OCI-LY7 (cell line): ENCODE data around the gene FAM204A. TPM values are rescaled to one million over a fixed set of nuclear protein-coding genes. Genes with fewer than 3 reads are reported as not detected.

Source experiments
- BruUV-seq: library from RNA; stranded (reverse); fragments of 400-500 nt; replicated peaks from 2 replicates; lab custom pipeline; 2021; lab: Mats Ljungman, UMichigan
- CTCF ChIA-PET: fragments of 300-600 bp; sonication (Branson Sonifier 250); formaldehyde crosslinking; loops from one replicate; lab custom pipeline; 2022; ENCODE audit warnings: antibody characterized with exemption; ENCODE audit not compliant: unreplicated experiment; lab: Charles Lee
- POLR2A ChIA-PET: fragments of 300-600 bp; sonication (Branson Sonifier 250); formaldehyde crosslinking; loops from one replicate; lab custom pipeline; 2022; ENCODE audit warnings: antibody characterized with exemption; lab: Charles Lee
- DNase-seq: peaks from one replicate; pipeline ENCODE4 v3.0.0-alpha.2; 2015; ENCODE audit warnings: low spot score
- H2AFZ ChIP-seq: fragments of 200-600 bp; sonication (generic), shearing (Covaris generic); 2 replicates; pipeline ENCODE4 v1.6.1; 2014; ENCODE audit warnings: mild to moderate bottlenecking, antibody characterized with exemption, low read length, moderate library complexity
- H3K27ac ChIP-seq: fragments of 200-600 bp; sonication (generic); 2 replicates; pipeline ENCODE4 v1.5.1; 2014; ENCODE audit warnings: mixed run types, low read depth, mild to moderate bottlenecking, moderate library complexity, low read length, inconsistent platforms; ENCODE audit not compliant: poor library complexity, severe bottlenecking
- H3K36me3 ChIP-seq: fragments of 200-600 bp; sonication (generic); 2 replicates; pipeline ENCODE4 v1.6.1; 2014; ENCODE audit warnings: mild to moderate bottlenecking, antibody characterized with exemption, low read length, moderate library complexity, mixed read lengths; ENCODE audit not compliant: insufficient read depth
- H3K4me1 ChIP-seq: fragments of 200-600 bp; sonication (generic); 2 replicates; pipeline ENCODE4 v1.5.1; 2014; ENCODE audit warnings: mild to moderate bottlenecking, low read length; ENCODE audit not compliant: insufficient read depth, poor library complexity, severe bottlenecking
- H3K4me2 ChIP-seq: fragments of 200-600 bp; sonication (generic); 2 replicates; pipeline ENCODE4 v1.6.1; 2014; ENCODE audit warnings: mild to moderate bottlenecking, low read length
- H3K4me3 ChIP-seq: fragments of 200-600 bp; sonication (generic); 2 replicates; pipeline ENCODE4 v1.5.1; 2014; ENCODE audit warnings: mild to moderate bottlenecking, low read depth, low read length; ENCODE audit not compliant: poor library complexity, severe bottlenecking
- H3K79me2 ChIP-seq: fragments of 200-600 bp; sonication (generic); 2 replicates; pipeline ENCODE4 v1.6.1; 2016; ENCODE audit warnings: low read depth, mild to moderate bottlenecking, low read length, moderate library complexity, mixed read lengths; ENCODE audit not compliant: insufficient read depth
- H3K9me2 ChIP-seq: fragments of 200-600 bp; sonication (generic); 2 replicates; pipeline ENCODE4 v1.6.1; 2016; ENCODE audit warnings: mild to moderate bottlenecking, low read length, mixed read lengths; ENCODE audit not compliant: insufficient read depth
- H3K9me3 ChIP-seq: fragments of 200-600 bp; sonication (generic); 2 replicates; pipeline ENCODE4 v1.6.1; 2014; ENCODE audit warnings: mild to moderate bottlenecking, mixed run types, low read length, mixed read lengths
- H4K20me1 ChIP-seq: fragments of 200-600 bp; sonication (generic); 2 replicates; pipeline ENCODE4 v1.6.1; 2014; ENCODE audit warnings: mild to moderate bottlenecking, antibody characterized with exemption, low read length, moderate library complexity, mixed read lengths; ENCODE audit not compliant: insufficient read depth
- EZH2phosphoT487 ChIP-seq: fragments of 200-600 bp; sonication (generic); IDR thresholded peaks from 2 replicates; pipeline ENCODE4 v1.6.1; 2018; ENCODE audit warnings: low read depth, borderline replicate concordance, mild to moderate bottlenecking, mixed run types, antibody characterized with exemption, low read length, moderate library complexity, mixed read lengths
- intact Hi-C: fragments of 100-400 bp; cut with micrococcal nuclease; formaldehyde crosslinking; loops from one replicate; pipeline ENCODE4 v1.10.0; 2022; ENCODE audit not compliant: unreplicated experiment
- total RNA-seq, 2 experiments: library from RNA; depleted of rRNA in 1 of 2; stranded (reverse); fragments of >200 nt in 1 of 2; shearing (Covaris generic) in 1 of 2; gene quantifications; 2 replicates each; pipeline ENCODE4 v1.2.3, GENCODE V29; 2014 to 2022
- TF ChIP-seq, protein P1 (sequence below): fragments of 200-600 bp; sonication (generic); conservative IDR thresholded peaks from 2 replicates; pipeline ENCODE4 v1.5.1; 2014; ENCODE audit warnings: mild to moderate bottlenecking, antibody characterized with exemption, low read length, moderate library complexity, mixed read lengths

Gene FAM204A
- total RNA-seq, 2 experiments from 2014 or later: 32.4 to 44.9 TPM

DNA sequence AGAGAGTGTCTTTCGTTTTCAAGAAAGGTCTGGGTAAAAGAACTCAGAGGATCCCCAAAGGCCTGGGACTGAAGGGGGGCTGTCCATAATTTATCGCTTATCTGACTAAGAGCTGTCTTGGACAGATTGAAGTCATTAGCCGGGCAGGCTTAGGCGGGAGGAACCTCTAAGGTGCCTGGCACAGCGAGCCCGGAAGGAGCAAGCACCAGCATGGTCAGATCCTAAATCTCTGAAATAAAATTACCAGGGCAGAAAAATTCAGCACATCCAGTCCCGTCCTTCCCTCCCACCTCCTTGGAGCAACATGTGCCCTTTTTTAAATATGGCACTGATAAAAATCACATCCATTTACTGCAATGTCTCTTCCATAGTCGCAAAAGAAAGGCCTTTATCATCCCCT lies 86.8 kb downstream of the FAM204A start:
- intact Hi-C loops: no loop called here
- Histone ChIP-seq H2AFZ (no peak overlapping the region), H3K27ac (no peak overlapping the region), H3K4me1 (no peaks in the 10 kb centered on the region), H3K9me2 (no peaks in the 10 kb centered on the region), H3K9me3 (no peaks in the 10 kb centered on the region), H3K4me2 (no peak overlapping the region), H4K20me1 (no peaks in the 10 kb centered on the region), H3K79me2 (no peaks in the 10 kb centered on the region), H3K4me3 (no peak overlapping the region), H3K36me3 (no peaks in the 10 kb centered on the region)
- no peak for DNase-seq
- TF ChIP-seq, protein P1, sequence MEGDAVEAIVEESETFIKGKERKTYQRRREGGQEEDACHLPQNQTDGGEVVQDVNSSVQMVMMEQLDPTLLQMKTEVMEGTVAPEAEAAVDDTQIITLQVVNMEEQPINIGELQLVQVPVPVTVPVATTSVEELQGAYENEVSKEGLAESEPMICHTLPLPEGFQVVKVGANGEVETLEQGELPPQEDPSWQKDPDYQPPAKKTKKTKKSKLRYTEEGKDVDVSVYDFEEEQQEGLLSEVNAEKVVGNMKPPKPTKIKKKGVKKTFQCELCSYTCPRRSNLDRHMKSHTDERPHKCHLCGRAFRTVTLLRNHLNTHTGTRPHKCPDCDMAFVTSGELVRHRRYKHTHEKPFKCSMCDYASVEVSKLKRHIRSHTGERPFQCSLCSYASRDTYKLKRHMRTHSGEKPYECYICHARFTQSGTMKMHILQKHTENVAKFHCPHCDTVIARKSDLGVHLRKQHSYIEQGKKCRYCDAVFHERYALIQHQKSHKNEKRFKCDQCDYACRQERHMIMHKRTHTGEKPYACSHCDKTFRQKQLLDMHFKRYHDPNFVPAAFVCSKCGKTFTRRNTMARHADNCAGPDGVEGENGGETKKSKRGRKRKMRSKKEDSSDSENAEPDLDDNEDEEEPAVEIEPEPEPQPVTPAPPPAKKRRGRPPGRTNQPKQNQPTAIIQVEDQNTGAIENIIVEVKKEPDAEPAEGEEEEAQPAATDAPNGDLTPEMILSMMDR: no peak
- no peak for TF ChIP-seq EZH2phosphoT487
- POLR2A ChIA-PET: no interaction called here
- CTCF ChIA-PET: no interaction called here
- no TSS peak for BruUV-seq

DNA sequence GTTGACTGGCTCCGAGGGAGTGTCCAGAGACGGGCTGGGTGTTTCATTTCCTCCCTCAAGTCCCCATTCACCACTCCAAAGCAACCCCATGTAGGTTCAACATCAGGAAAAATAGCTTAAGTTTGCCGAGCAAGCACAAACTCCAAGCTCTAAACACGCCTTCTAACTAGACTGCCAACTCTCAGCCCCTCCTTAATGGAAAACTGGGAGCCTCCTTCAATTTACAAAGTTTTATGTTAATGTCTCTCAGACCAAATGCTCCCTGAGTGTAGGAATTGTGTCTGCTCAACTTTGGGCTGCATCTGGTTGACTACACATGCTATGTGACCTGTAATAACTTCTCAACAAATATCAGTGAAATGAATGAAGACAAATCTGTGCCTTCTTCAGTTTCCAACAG lies 87.5 kb downstream of the FAM204A start:
- POLR2A ChIA-PET: interaction anchor here (0.6 kb wide), 1 partner anchor 42 kb away, joined by 4 read pairs; no protein-coding TSS in a partner anchor

DNA sequence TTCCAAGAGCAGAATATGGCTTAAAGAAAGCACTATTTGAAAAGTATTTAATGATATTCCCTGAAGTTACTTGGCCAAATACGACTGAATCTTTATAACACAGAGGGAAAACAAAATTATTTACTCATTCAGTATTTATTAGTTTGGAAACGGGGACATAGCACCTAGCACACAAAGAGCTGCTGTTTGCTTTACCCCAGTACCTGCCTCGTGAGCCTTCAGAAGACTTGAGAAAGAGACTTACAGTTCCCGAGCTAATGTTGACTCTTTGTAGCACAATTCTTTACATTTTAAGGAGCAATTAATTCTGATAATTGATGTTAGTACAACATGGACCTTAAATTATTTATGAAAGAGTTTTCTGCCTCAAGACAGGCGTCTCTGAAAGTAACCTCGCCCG lies 88.7 kb downstream of the FAM204A start:
- no peak overlapping the region for H3K27ac ChIP-seq
- no peak for TF ChIP-seq EZH2phosphoT487
- TF ChIP-seq, protein P1: no peak
- H4K20me1 ChIP-seq: no peaks in the 10 kb centered on the region
- no peak for DNase-seq
- CTCF ChIA-PET: no interaction called here
- H3K4me3 ChIP-seq: no peak overlapping the region
- H3K9me3 ChIP-seq: no peaks in the 10 kb centered on the region
- no peaks in the 10 kb centered on the region for H3K36me3 ChIP-seq
- H3K79me2 ChIP-seq: no peaks in the 10 kb centered on the region
- no peaks in the 10 kb centered on the region for H3K4me1 ChIP-seq
- no peak overlapping the region for H3K4me2 ChIP-seq
- POLR2A ChIA-PET: no interaction called here
- no peaks in the 10 kb centered on the region for H3K9me2 ChIP-seq
- no TSS peak for BruUV-seq
- no peak overlapping the region for H2AFZ ChIP-seq
- intact Hi-C loops: no loop called here

More for the DNA sequence above, 87.5 kb downstream of the FAM204A start:
- Histone ChIP-seq H4K20me1 (no peaks in the 10 kb centered on the region), H3K27ac (no peak overlapping the region), H3K36me3 (no peaks in the 10 kb centered on the region), H2AFZ (no peak overlapping the region), H3K9me2 (no peaks in the 10 kb centered on the region), H3K79me2 (no peaks in the 10 kb centered on the region), H3K4me3 (no peak overlapping the region), H3K4me2 (no peak overlapping the region), H3K4me1 (no peaks in the 10 kb centered on the region), H3K9me3 (no peaks in the 10 kb centered on the region)
- no peak for TF ChIP-seq EZH2phosphoT487
- TF ChIP-seq, protein P1: no peak
- CTCF ChIA-PET: no interaction called here
- BruUV-seq: no TSS peak
- intact Hi-C loops: no loop called here
- no peak for DNase-seq
